Fibroblast of skin of back (primary cell): ENCODE data around the gene CXCL17.
"Not testable (repeated sequence)": the region's sequence is repeated elsewhere in the genome, so short reads cannot be mapped to it uniquely, and the experiment has no call there.

ENCODE experiments used
- DNase-seq: peaks from one replicate; pipeline ENCODE4 v3.0.0-alpha.2; 2013

Gene CXCL17

DNA sequence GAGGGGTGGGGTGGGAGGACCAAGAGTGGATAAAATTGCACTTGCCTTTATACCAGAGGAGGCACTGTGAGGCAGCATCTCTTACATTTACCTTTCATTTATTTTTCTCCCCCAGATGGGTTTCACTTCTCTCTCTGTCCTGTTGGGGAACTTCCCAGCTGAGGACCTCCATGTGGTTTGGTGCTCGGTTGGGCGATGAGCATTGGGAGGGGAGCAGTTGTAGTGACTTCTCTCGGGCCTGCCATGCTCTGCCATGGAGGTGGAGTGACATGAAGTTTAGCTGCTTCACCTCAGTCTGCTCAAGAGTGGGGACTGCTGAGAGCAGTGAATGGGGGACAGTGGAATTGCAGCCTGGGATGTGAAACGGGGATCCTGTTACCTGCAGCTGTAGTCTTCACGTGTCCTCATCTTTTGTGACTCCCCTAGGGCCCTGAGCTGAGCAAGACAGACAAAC, 23.1 kb upstream of the CXCL17 start:
- DNase-seq = no peak

DNA sequence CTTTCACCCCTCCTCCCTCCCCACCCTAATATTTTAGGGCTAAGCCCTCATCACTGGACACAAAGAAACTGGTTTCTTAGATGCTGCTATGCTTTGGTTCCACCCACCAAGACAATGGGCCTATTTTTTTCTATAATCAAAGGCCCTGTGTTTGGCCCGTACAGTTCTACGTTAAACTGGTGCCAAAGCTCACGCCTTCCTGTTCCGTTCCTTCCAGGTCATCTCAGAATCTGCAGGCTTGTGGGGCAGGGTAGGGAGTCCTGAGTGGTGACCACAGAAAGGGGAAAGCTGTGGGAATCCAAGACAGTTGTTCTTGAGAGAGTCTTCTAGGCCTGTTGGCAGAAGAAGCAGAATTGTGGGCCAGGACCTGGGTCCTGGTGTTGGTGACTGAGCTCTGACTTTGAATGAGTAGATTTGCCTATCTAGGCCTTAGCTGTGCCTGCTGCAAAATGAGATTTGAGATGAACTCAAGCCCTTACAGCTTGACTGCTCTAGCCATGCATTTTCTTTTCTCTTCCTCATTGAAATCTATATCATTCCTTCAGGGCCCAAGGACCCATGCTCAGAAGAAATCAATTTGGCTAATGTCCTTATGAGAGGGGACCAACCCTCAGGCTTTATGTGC, 19.1 kb upstream of the CXCL17 start:
- DNase-seq = no peak

DNA sequence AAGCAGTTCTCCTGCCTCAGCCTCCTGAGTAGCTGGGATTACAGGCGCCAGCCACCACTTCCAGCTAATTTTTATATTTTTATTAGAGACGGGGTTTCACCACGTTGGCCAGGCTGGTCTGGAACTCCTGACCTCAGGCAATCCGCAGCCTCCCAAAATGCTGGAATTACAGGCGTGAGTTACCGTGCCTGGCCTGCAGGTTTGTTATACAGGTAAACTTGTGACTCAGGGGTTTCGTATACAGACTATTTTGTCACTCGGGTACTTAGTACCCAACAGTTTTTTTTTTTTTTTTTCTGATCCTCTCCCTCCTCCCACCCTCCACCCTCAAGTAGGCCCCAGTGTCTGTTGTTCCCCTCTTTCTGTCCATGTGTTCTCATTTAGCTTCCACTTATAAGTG, 18.5 kb upstream of the CXCL17 start:
- not testable (repeated sequence) for DNase-seq

DNA sequence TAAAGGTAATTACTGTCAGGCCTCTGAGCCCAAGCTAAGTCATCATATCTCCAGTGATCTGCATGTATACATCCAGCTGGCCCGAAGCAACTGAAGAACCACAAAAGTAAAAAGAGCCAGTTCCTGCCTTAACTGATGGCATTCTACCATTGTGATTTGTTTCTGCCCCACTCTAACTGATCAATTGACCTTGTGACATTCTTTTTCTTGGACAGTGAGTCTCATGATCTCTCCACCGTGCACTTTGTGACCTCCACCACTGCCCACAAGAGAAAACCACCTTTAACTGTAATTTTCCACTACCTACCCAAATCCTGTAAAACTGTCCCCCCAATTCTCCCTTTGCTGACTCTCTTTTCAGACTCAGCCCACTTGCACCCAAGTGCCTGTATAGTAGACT, 17.2 kb upstream of the CXCL17 start:
- DNase-seq = no peak

DNA sequence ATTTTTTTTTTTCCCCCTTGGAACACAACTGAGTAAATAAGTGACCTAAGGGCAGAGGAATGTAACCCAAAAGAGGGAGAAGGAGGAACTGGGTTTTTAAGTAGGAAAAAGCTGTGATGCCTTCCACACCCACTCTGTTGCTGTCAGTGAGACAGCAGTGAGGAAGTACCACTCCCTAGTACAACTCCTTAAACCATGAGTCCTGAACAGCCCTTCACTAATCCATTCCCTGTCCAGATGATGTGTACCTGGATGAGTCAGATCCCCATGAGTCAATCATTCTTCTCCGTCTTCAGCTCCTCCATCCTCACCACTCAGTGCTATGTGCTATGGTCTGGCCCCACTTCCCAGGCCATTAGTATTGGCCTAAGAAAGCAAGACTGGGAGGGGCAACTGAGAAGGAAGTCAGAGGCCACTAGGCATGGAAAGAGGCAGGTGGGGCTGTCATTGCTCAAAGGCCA, 12.9 kb upstream of the CXCL17 start:
- no peak for DNase-seq

DNA sequence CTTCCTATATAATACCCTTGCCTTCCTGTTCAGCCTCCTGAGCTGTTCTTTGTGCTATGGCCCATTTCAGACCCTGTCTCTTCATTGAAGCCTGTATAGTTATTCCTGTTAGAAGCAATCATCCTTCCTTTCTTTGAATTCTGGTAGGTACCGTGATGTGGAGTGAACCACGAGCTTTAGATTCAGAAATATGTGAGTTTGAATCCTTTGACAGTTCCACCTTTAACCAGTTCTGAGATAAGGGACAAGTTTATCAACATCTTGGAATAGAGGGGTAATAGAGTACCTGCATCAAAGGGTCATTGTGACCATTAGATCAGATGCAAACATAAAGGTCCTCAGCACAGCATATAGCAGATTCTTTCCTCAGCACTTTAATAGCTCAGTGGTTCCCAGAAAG, 12.3 kb upstream of the CXCL17 start:
- no peak for DNase-seq

DNA sequence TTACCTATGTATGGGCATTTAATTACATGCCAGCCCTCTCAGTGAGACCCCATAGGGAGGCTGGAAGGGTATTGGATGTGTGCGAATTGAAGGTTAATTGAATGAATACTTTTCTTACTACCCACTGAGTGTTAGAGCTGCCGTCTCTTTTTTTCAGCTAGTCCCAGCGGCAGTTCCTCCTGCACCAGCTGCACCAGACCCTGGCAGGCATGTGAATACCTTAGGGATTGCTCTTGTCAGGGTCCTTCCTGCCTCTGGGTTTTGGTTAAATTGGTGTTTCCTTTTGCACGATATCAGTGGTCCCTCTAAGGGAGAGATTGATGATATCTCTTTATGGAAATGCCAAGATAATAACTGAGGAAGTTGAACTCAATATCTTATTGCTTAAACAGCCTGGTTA, 9.8 kb upstream of the CXCL17 start:
- DNase-seq = no peak

DNA sequence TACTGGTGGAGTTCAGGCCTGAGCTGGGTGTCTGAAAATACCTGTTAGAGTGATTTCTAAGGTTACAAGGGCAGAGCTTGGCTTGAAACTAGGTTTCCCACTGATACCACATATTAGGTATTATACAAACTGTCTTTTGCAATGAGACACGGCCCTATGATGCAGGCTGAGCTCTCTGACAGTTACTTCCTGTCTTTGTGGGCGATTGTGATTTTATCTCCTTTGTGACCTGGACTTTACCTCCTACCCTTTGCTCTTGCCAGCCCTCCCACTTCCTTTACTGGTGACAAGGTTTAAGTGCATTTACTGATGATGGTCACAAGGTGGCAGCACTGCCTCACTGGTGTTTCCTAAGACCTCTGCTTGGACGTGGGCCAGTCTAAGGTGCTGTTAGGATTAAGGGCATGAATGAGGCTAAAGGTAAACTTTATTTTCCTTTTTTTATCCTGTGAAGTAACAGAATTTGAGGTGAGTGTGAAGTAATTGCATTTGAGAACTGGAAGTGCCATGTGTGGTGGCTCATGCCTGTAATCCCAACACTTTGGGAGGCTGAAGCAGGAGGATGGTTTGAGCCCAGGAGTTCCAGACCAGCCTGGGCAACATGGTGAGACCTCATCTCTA, 7.7 kb upstream of the CXCL17 start:
- DNase-seq = peak; percentile 66

DNA sequence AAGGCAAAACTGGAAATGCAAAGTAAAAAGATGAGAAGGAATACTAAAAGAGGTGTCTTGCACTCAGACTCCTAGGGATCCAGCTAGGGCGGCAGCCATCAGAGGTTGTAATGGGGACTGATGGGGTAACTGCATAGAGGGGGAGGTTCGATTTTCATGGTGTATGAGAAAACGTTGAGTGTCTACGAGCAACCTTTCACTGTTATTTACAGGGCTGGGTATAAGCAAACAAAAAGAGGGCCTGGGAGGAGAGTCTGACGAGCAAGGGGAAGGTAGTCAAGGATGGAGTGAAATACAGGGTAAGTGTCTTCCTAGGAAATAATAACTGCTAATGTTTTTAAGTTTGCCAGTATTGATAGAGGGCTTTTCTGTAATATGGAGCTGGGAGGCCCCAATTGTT, 5.6 kb upstream of the CXCL17 start:
- DNase-seq = not testable (repeated sequence)

DNA sequence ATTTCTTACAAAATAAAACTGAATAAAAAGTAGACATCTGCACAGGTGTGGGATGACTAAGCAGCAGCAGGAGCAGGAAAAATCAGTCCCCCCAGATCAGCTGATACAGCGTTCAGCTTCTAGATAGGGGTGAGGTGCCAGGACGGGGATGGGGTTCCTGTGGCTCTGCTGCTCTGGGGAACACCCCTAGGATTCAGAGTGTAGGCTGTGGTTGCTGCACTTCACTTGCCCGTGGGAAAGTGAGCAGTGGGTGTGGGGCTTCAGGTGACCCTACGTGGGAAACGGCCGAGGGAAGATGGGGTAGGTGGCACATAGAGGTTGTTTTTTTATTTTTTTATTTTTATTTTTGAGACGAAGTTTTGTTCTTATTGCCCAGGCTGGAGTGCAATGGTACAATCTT, 3.2 kb upstream of the CXCL17 start:
- DNase-seq = no peak

DNA sequence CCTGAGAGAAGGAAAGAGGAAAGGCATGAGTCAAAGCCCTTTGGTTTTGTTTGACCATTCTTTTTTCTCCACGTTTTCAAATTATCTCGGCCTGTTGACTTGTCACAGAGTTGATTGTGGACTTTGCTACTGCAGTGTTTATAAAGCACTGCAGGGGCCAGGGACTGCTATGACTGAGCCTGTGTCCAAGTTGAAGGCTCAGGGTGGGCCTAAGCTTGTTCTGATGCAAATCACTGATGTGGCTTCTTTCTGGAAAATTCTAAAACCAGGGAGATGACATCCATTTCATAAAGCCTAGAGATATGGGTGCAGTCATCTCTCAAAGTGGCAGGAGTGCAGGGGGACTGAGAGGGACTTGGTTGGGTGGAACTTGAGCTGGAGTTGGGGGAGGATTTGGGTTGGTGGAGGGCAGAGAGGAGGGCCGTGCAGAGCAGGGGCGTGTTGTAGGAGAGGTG, 1.2 kb upstream of the CXCL17 start:
- DNase-seq = no peak

DNA sequence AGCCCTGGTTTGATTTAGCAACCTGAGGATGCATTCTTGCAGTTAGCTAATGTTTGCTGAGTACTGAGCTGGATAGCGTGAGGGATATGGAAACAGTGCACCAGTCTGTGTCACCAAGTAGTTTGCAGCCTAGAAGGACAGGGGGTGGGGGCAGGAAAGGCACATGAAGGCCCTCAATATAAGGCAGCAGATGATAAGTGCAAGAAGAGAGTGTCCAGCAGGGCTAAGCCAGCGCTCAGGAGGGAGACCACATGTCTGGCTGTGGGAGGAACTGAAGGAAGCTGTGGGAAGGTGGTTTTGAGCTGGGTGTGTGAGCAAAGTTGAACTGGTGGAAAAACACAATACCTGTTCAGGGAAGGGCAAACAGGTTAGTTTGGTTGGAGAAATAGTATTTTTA, 1.7 kb downstream of the CXCL17 start:
- DNase-seq = no peak

DNA sequence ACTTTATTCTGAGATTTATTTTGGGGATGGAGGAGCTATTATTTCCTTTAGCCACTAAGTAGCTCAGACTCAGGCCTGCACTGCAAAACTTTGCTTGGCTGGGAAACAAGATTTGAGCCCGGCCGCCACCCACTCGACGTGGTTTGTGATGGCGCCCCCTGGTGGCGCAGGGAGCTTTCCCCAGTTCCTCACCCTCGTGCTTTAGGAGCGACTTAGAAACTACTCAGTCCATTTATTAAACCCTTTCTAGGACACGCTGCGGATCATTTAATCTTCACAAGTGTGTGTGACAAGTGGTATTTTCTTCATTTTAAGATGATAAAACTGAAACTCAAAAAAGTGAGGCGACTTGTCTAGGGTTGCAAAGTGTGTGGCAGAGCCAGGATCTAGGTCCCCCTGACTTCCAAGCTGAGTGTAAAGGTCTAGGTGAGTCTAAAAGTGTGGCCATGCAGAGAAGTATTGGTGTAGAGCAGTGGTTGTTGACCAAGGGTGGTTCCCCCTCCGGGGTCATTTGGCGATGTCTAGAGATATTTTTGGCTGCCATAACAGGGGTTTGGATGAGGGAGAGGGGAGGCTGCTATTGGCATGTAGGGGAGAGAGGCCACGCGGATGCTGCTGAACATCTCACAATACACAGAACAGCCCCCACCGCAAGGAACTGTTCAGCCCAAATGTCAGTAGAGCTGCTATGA, 2.2 kb downstream of the CXCL17 start:
- DNase-seq = peak; percentile 61

DNA sequence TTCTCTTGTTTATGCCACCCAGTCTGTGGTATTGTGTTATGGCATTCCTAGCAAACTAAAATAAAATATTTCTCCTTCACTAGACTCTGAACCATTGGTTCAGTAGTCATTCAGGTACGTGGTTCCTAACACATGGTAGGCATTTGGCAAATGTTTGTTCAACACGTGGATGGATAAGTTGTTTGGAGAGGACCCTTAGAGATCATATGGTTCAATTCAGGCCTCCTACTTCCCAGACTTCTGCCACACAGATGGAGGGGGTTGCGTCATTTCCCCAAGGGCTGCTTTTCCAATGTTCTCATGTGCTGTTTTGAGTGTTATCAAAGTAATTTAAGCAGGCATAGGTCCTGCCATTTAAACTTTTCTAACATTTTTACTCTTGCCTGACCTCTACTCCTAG, 6.7 kb downstream of the CXCL17 start:
- peak; percentile 53 for DNase-seq

DNA sequence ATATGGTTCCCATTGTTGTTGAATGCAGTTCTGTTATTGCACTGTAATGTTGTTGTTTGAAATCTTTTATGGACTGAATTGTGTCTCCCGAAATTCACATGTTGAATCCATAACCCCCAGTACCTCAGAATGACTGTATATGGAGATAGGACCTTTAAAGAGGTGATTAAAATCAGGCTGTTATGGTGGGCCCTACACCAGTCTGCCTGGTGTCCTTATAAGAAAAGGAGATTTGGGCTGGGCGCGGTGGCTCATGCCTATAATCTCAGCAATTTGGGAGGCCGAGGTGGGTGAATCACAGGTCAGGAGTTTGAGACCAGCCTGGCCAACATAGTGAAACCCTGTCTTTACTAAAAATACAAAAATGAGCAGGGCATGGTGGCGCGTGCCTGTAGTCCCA, 7.4 kb downstream of the CXCL17 start:
- DNase-seq = no peak

DNA sequence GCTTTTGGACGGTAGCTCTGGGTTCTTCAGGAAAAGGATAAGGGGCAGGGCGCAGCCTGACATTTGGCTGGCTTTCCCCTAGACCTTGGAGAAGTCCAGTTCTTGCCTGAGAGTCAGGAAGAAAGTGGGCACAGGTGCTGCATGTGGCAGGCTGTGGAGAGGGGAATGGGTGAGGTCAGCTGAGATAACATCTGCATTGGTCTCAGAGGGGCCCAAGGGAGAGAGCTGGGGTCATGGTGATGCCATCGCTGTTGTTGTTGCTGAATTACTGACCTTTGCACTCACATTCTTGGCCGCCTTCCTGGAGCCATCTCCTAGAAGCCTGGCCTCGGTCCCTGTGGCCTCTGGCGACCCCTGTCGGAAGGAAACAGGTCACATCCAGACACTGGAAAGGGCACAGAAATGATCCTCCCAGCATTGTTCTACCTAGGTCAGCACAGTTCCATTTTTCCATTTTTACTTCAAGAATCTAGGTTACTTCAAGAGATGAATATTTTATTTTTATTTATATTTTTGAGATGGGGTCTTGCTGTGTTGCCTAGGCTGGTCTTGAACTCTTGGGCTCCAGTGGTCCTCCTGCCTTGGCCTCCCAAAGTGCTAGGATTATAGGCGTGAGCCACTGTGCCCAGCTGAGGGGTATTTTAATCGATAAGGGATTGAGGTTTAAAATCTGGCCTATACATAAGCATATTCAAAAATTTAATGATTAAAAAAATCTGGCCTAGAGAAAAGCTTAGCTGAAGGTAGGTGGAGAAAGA, 9.1 kb downstream of the CXCL17 start:
- peak; percentile 36 for DNase-seq

DNA sequence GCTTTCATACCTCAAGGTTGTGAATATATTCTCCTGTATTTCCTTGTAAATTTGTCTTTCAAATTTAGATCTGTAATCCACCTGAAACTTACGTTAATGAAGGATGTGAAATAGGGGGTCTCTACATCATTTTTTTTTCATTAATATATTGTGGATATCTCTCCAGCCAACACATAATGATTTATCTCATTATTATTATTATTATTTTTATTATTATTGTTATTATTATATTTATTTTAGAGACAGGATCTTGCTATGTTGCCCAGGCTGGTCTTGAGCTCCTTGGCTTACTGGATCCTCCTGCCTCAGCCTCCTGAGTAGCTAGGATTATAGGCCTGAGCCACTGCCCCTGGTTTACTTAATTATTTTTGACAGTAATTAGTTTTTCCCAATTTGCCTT, 11.3 kb downstream of the CXCL17 start:
- DNase-seq = no peak

DNA sequence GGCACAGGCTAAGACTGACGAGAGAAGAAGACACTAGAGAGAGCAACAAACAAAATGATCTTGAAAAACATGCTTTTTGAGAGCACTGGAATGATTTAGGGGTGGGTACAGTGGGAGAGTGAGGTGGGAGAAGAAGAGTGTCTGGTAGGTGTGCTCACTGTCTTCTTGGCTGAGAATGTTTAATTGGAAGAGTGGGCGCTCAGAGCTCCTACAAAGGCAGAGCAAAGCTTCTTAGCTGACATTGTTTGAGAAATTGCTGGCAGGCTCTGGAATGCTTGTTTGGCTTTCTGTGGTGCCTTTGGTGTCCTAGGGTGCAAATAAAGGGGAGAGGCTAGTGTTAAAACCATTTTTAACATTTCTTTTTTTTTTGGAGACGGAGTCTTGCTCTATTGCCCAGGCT, 14.1 kb downstream of the CXCL17 start:
- DNase-seq = no peak

DNA sequence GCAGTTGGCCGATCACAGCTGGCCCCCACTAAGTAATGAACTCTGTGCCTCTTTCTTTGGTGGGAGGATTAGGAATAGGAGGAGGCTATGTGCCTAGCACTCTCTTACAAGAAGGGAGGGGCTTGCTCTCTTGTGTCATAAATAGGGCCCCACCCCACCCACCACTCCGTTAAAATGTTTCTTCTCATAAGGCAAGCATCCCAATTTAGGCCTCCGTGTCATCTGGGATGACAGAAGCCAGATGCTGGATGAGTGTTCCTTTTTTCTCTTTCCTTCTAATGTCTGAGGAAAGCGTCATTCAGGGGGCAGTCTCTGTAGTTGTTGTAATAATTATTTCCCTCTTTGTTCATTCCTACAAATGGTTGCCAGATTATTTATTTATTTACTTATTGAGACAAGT, 15.4 kb downstream of the CXCL17 start, which contains the start of gene LIPE:
LIPE (minus strand) TSS at position 76 of the 400 bp plus-strand sequence. CDS start 239 bp downstream, outside the sequence.
- DNase-seq = peak; percentile 12

DNA sequence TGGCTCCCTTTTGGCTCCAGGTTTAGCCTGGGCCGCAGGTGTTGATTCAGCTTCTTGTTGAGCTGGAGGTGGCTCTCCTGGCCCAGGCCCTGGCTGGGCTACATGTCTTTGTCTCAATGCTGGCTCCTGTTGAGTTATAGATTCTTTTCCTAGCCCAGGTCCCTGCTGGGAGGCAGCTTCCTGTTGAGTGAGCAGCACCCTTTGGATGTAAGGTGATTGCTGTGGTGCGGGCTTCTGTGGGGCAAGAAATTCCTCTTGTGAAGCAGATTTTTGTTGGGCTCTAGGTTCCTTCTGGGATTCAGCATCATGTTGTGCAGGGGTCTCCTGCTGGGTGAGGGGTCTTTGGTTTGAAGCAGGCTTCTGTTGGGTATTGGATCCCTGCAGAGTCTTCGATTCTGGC, 16.1 kb downstream of the CXCL17 start:
- DNase-seq = no peak

DNA sequence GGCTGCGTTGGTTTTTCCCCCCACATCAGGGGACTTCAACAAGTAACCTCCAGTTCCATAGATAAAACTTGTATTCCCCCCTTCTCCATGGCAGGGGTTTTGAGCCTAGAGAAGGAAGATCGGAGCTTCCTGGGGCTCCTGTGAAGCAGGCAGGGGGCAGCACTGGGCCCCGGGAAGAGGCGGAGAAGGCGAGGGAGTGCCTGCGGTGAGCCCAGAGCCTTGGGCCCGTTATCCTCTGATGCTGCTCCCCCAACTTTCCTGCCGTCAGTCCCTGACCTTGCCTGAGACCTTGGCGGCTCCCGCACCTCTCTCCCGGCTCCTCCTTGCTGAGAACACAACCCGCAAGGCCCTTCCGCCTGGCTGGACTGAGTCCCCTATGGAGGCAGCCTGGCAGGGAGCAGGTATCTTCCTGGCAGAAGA, 18.0 kb downstream of the CXCL17 start:
- no peak for DNase-seq

DNA sequence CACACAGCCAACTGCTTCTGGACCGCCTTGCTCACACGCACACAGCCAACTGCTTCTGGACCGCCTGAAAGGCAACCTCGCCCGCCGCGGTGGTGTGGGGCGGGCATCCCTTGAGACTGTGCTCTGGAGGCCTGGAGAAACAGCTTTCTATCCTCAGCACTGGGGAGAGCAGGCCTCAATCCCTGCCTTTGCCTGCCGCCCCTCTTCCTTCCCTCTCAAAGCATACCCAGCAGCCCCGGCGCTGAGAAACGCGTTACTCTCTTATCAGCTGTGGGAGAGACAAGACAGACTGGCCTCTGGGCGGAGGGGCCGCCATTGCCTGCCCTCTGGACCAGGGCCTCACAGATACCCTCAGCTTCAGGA, 18.4 kb downstream of the CXCL17 start:
- DNase-seq = no peak
